Measurements from ENCODE around the gene SHB. TPM values are rescaled to one million over a fixed set of nuclear protein-coding genes. Genes with fewer than 3 reads are reported as not detected.
A peak's percentile ranks its signal among the peaks of the same experiment; 100 is the strongest.

SHB gene
- total RNA-seq, 4 donors from 2014 or later, result 18.4 to 27.5 (median 22.0) TPM

- no peak for DNase-seq
- intact Hi-C loops (cut with DNase I), result no loop called here
These were observed 60.0 kb downstream of the SHB start for GRCh38 chr9:38009035-38009501.

GRCh38 chr9:38008168-38009034, 60.6 kb downstream of the SHB start:
- H3K4me1 ChIP-seq, result peaks cover 12 to 27% of the 10 kb centered on the region in 2 donors
- H3K4me3 ChIP-seq (replicated peaks in 1 of 3), result no peak overlapping the region
- H3K9me3 ChIP-seq, result no peaks in the 10 kb centered on the region
- TF ChIP-seq, protein P1, sequence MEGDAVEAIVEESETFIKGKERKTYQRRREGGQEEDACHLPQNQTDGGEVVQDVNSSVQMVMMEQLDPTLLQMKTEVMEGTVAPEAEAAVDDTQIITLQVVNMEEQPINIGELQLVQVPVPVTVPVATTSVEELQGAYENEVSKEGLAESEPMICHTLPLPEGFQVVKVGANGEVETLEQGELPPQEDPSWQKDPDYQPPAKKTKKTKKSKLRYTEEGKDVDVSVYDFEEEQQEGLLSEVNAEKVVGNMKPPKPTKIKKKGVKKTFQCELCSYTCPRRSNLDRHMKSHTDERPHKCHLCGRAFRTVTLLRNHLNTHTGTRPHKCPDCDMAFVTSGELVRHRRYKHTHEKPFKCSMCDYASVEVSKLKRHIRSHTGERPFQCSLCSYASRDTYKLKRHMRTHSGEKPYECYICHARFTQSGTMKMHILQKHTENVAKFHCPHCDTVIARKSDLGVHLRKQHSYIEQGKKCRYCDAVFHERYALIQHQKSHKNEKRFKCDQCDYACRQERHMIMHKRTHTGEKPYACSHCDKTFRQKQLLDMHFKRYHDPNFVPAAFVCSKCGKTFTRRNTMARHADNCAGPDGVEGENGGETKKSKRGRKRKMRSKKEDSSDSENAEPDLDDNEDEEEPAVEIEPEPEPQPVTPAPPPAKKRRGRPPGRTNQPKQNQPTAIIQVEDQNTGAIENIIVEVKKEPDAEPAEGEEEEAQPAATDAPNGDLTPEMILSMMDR (IDR thresholded peaks at IDR 0.05), result no peak
- TF ChIP-seq POLR2A (IDR thresholded peaks at IDR 0.05), result no peak
- H3K27me3 ChIP-seq, result no peaks in the 10 kb centered on the region
- peak; percentile 54 to 69 for DNase-seq
- intact Hi-C loops (cut with DNase I), result no loop called here
- no peaks in the 10 kb centered on the region for H3K36me3 ChIP-seq
- WGBS, 2 donors, result 46 to 48% methylated on average over 9 to 10 of the region's 10 CpGs
- H3K27ac ChIP-seq, result peak overlapping the region in 1 of 3 donors; percentile 62

More at GRCh38 chr9:38009035-38009501, 60.0 kb downstream of the SHB start:
- WGBS, 2 donors, result 90 to 97% methylated on average over 5 of the region's 5 CpGs
- H3K27ac ChIP-seq, result peak overlapping the region in 1 of 3 donors; percentile 62
- no peaks in the 10 kb centered on the region for H3K36me3 ChIP-seq
- no peak overlapping the region for H3K4me3 ChIP-seq (replicated peaks in 1 of 3)
- H3K4me1 ChIP-seq, result peaks cover 12 to 27% of the 10 kb centered on the region in 2 donors
- H3K27me3 ChIP-seq, result no peaks in the 10 kb centered on the region
- no peak for TF ChIP-seq POLR2A (IDR thresholded peaks at IDR 0.05)
- TF ChIP-seq, protein P1 (IDR thresholded peaks at IDR 0.05), result no peak
- no peaks in the 10 kb centered on the region for H3K9me3 ChIP-seq

DNA sequence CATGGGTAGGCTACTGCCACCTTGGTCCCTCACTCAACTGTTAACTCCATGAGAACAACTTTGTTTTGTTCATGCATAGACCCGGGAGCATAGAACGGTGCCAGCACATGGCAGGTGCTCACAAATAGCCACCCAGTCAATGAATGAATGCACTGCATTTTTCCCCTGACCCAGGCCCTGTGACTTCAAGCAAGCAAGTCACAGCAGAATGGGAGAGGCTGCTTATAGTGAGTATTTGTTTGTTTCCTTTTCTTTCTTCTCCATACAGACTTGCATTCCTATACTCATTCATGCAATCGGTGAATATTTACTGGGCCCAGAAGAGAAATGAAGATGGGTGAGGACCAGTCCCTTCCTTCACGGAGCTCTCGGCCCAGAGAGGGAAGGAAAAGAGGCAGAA, 62.0 kb downstream of the SHB start:
- Histone ChIP-seq H3K27me3 (no peaks in the 10 kb centered on the region), H3K27ac (no peak overlapping the region), H3K36me3 (no peaks in the 10 kb centered on the region), H3K4me1 (peaks cover 12 to 27% of the 10 kb centered on the region in 2 donors), H3K4me3 (replicated peaks in 1 of 3) (no peak overlapping the region), H3K9me3 (no peaks in the 10 kb centered on the region)
- intact Hi-C loops (cut with DNase I), result no loop called here
- TF ChIP-seq, protein P1 (IDR thresholded peaks at IDR 0.05), result no peak
- TF ChIP-seq POLR2A (IDR thresholded peaks at IDR 0.05), result no peak
- 85 to 87% methylated on average over 5 of the region's 5 CpGs for WGBS, 2 donors
- DNase-seq, result no peak

DNA sequence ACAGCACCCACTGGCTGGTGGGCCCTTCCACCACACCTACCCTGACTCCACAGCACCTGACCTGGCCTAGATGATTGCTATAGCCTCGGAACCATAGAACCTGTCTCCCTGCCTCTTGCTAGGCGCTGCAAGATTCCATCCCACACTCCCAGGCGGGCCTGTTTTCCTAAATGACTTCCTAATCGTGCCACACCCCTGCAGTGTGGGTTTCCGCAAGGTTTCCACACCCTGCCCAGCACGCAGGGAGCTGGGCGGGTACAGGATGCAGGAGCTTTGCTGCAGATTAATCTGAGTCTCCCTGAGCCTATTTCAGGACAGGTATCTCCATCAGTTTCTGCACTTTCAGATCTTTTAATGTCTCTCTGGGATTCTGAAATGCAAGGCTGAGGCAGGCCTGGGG, 62.9 kb downstream of the SHB start:
- no peak for DNase-seq
- Histone ChIP-seq H3K4me3 (replicated peaks in 1 of 3) (no peak overlapping the region), H3K4me1 (peaks cover 12 to 27% of the 10 kb centered on the region in 2 donors), H3K27me3 (no peaks in the 10 kb centered on the region), H3K27ac (no peak overlapping the region), H3K9me3 (no peaks in the 10 kb centered on the region), H3K36me3 (no peaks in the 10 kb centered on the region)
- TF ChIP-seq, protein P1 (IDR thresholded peaks at IDR 0.05), result no peak
- TF ChIP-seq POLR2A (IDR thresholded peaks at IDR 0.05), result no peak
- intact Hi-C loops (cut with DNase I), result no loop called here
- WGBS, 2 donors, result 87 to 89% methylated on average over 7 of the region's 7 CpGs

Data from thyroid gland (tissue), 4 donors.